ENCODE measurements around the gene RABGAP1L.

DNA sequence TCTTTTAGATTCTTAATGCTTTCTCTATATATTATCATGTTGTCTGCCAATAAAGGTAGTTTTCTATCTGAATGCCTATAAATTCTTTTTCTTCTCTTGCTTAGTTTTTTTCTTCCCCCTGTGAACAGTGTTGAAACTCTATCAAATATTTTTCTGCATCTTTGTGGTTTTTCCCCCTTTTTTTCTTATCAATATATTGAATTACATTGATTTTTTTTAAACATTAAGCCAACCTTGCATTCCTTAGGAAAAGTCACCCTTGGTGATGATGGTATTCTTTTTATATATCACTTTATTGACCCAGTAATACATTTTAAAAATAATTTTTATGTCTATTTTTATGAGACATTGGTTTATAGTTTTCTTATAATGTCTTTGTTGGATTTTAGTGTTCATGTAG lies 131.7 kb downstream of the RABGAP1L start:
- TF ChIP-seq MYC (IDR thresholded peaks at IDR 0.05; ENCODE audit: insufficient read depth, insufficient read length, insufficient replicate concordance, low read length, severe bottlenecking) (no peak), FOS (IDR thresholded peaks at IDR 0.05; ENCODE audit: borderline replicate concordance, extremely low read depth, insufficient read length) (no peak), TARDBP (IDR thresholded peaks at IDR 0.05; ENCODE audit: borderline replicate concordance) (no peak), GATAD2B (conservative IDR thresholded peaks at IDR 0.05; ENCODE audit: low read depth) (no peak), ZZZ3 (IDR thresholded peaks at IDR 0.05; ENCODE audit: control insufficient read depth, insufficient read length, low read depth) (no peak), NRF1 (conservative IDR thresholded peaks at IDR 0.05; ENCODE audit: low read depth, low read length) (no peak), POLR2A (IDR thresholded peaks at IDR 0.05; ENCODE audit: low read depth, low read length) (no peak), POLR2AphosphoS5 (IDR thresholded peaks at IDR 0.05; ENCODE audit: low read length) (no peak)
- TF ChIP-seq, protein P1, sequence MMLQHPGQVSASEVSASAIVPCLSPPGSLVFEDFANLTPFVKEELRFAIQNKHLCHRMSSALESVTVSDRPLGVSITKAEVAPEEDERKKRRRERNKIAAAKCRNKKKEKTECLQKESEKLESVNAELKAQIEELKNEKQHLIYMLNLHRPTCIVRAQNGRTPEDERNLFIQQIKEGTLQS (IDR thresholded peaks at IDR 0.05; ENCODE audit: borderline replicate concordance, extremely low read depth, low read depth, low read length) = no peak
- TF ChIP-seq, protein P2, sequence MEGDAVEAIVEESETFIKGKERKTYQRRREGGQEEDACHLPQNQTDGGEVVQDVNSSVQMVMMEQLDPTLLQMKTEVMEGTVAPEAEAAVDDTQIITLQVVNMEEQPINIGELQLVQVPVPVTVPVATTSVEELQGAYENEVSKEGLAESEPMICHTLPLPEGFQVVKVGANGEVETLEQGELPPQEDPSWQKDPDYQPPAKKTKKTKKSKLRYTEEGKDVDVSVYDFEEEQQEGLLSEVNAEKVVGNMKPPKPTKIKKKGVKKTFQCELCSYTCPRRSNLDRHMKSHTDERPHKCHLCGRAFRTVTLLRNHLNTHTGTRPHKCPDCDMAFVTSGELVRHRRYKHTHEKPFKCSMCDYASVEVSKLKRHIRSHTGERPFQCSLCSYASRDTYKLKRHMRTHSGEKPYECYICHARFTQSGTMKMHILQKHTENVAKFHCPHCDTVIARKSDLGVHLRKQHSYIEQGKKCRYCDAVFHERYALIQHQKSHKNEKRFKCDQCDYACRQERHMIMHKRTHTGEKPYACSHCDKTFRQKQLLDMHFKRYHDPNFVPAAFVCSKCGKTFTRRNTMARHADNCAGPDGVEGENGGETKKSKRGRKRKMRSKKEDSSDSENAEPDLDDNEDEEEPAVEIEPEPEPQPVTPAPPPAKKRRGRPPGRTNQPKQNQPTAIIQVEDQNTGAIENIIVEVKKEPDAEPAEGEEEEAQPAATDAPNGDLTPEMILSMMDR (IDR thresholded peaks at IDR 0.05 in 2 of 3, conservative IDR thresholded peaks at IDR 0.05 in 1 of 3; ENCODE audit: control insufficient read depth in 2 of 3, extremely low read depth in 1 of 3, insufficient read depth in 1 of 3, low read depth in 3 of 3, low read length in 3 of 3) = no peak

All from GM12878 (cell line).